Nephron progenitor cell (in vitro differentiated cells): ENCODE measurements around the gene SASH3.

Experiments
- DNase-seq: peaks from one replicate; pipeline ENCODE4 v3.0.0; 2021
- H3K27ac Mint-ChIP-seq: 2 replicates; pipeline ENCODE4 v1.8.0; 2021; ENCODE audit warnings: mild to moderate bottlenecking, moderate library complexity, mixed read lengths
- H3K27me3 Mint-ChIP-seq: 2 replicates; pipeline ENCODE4 v1.8.0; 2021; ENCODE audit warnings: mild to moderate bottlenecking, low read depth, mixed read lengths; ENCODE audit not compliant: poor library complexity
- H3K36me3 Mint-ChIP-seq: 2 replicates; pipeline ENCODE4 v1.8.0; 2021; ENCODE audit warnings: low read depth, mixed read lengths
- H3K4me1 Mint-ChIP-seq: 2 replicates; pipeline ENCODE4 v1.8.0; 2021; ENCODE audit warnings: mixed read lengths
- H3K4me3 Mint-ChIP-seq: 2 replicates; pipeline ENCODE4 v1.8.0; 2021; ENCODE audit warnings: mild to moderate bottlenecking, moderate library complexity, mixed read lengths
- H3K9me3 Mint-ChIP-seq: 2 replicates; pipeline ENCODE4 v1.8.0; 2021; ENCODE audit warnings: mild to moderate bottlenecking, moderate library complexity, mixed read lengths
- TF ChIP-seq, protein P1 (sequence below): fragments of 200-600 bp; sonication (generic); IDR thresholded peaks from 2 replicates; pipeline ENCODE4 v1.5.0; 2021; ENCODE audit warnings: antibody characterized with exemption

The SASH3 gene

DNA sequence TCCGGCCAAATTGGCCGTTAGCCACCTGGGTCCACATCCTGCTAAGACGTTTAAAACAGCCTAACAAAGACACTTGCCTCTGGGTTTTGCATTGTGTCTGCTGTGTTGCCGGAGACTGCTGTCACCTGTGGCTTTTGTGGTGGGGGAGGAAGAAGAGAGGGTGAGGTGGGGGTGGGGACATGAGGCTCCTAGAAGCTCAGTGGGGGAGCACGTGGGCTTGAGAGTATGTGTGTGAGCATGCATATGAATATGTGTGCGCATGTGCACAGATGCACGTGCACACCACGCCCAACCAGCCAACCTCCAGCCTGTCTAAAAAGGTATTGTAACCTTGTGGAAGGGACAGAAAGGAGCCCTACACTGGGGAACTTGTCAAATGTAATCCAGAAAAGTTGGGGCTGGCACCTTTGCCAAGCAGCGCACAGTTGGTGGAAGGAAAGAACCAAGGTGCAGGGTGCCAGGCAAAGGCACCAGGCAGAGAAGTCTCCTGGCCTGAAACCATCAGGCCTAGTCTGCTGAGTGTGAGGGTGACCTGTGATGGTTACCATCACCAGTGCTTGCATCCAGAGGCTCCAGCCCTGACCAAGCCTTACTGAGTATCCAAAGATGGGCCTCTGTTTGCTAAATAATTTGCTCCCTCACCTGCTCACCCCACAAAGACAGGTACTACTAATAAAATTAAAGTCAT, 10.1 kb upstream of the SASH3 start:
- DNase-seq: no peak
- no peaks in the 10 kb centered on the region for H3K4me1 Mint-ChIP-seq
- H3K27ac Mint-ChIP-seq: no peak overlapping the region
- peaks cover 8% of the 10 kb centered on the region for H3K27me3 Mint-ChIP-seq
- H3K36me3 Mint-ChIP-seq: no peaks in the 10 kb centered on the region
- H3K4me3 Mint-ChIP-seq: no peak overlapping the region
- TF ChIP-seq, protein P1, sequence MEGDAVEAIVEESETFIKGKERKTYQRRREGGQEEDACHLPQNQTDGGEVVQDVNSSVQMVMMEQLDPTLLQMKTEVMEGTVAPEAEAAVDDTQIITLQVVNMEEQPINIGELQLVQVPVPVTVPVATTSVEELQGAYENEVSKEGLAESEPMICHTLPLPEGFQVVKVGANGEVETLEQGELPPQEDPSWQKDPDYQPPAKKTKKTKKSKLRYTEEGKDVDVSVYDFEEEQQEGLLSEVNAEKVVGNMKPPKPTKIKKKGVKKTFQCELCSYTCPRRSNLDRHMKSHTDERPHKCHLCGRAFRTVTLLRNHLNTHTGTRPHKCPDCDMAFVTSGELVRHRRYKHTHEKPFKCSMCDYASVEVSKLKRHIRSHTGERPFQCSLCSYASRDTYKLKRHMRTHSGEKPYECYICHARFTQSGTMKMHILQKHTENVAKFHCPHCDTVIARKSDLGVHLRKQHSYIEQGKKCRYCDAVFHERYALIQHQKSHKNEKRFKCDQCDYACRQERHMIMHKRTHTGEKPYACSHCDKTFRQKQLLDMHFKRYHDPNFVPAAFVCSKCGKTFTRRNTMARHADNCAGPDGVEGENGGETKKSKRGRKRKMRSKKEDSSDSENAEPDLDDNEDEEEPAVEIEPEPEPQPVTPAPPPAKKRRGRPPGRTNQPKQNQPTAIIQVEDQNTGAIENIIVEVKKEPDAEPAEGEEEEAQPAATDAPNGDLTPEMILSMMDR: no peak
- H3K9me3 Mint-ChIP-seq: peaks cover 13% of the 10 kb centered on the region

DNA sequence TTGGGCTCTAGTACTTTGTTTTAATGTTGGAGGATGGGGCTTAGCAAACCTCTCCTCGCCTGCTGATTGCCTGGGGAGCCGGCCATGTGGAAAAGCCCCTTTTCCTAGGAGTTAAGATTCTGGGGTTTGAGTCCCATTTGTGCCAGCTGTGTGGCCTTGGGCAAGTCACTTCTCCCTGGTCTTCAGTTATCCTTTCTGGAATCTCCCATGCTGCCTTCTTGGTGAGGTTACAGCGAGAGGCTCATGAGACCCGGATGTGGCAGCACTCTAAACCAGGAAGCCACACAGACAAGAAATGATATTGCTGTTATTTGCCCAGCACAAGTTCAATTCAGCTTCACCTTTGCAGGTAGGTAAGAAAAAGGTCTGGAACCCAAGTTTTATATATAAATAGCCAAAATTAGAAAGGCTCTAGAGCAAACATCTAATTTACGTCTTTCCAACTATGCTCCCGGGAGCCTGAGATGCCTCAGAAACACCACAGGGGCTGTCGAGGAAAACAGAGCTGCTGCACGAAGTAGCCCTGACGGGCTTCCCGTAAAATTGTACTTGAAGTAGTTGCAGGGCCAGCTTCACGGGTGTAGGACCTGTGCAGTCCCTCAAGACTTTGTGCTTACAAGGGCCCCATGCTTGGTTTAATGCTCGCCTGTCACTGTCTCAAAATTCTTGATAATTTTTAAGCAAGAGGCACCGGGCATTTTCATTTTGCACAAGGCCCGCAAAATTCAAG, 8.3 kb upstream of the SASH3 start:
- Mint-ChIP-seq H3K36me3 (no peaks in the 10 kb centered on the region), H3K9me3 (peaks cover 12% of the 10 kb centered on the region), H3K4me3 (no peak overlapping the region), H3K27me3 (no peaks in the 10 kb centered on the region), H3K4me1 (no peaks in the 10 kb centered on the region), H3K27ac (no peak overlapping the region)
- no peak for DNase-seq
- TF ChIP-seq, protein P1: no peak

DNA sequence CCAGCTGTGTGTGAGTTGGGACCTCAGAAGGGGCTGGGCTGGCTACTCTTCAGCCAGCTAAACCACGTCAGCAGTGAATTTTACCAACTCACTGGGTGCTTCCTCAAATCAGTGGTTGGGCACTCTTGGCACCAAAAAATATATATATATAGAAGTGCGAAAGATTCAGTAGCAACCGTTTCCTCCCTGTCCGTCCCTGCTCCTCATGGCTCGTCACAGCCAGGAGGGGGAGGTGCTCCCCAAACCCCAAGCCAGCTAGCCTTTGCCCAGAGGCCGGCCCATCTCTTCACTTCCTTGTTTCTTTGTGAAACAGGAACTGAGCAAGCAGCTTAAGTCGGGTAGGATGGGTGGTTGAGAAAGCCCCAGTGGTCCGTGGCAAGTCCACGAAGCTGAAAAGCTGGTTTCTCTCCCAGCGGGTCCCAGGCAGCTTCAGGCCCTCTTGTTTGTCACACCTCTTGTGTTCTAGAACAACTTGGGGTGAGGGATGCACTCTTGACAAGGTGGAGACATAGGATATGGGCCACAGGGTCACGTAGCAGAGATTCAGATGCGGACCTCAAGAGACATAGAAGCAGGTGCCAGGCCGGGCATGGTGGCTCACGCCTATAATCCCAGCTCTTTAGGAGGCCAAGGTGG, 6.8 kb upstream of the SASH3 start:
- no peaks in the 10 kb centered on the region for H3K36me3 Mint-ChIP-seq
- TF ChIP-seq, protein P1: no peak
- H3K4me3 Mint-ChIP-seq: no peak overlapping the region
- peaks cover 8% of the 10 kb centered on the region for H3K9me3 Mint-ChIP-seq
- no peak overlapping the region for H3K27ac Mint-ChIP-seq
- DNase-seq: no peak
- H3K4me1 Mint-ChIP-seq: no peaks in the 10 kb centered on the region
- H3K27me3 Mint-ChIP-seq: no peaks in the 10 kb centered on the region

DNA sequence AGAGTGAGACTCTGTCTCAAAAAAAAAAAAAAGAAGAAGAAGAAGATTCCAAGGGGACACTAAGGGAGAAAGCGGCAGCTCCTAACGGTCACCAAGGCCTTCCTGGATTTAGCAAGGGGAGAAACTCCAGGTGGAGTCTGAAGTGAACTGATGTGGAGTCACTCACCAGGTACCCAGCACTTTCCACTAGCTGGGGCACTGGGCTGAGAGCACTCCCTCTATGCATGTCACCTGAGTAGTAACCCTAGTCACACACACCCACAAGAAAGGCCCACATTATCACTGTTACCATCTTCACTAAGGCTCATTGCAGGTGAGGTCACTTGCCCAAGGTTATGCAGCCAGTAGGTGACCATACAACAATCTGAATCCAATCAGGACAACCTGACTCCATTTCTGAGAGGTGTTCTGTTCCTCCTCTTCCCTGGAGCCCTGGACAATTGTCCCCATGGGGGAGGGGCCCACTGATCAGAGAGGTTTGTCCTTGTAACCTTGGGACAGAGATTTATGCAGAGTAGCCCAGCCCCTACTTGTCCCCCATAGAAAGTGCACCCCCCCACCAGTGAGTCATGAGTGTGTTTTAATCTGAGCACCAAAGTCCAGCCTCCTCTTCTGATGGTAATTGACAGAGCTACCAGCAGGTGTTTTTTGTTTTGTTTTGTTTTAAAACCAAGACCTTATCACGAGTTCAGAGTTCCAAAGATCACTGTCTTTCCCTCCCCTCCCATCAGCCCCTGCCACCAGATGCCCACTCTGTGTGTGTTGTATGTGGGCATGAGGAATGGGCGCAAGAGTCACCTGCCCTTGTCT, 5.9 kb upstream of the SASH3 start:
- no peaks in the 10 kb centered on the region for H3K36me3 Mint-ChIP-seq
- no peaks in the 10 kb centered on the region for H3K4me1 Mint-ChIP-seq
- no peak overlapping the region for H3K4me3 Mint-ChIP-seq
- no peak overlapping the region for H3K27ac Mint-ChIP-seq
- no peak for DNase-seq
- TF ChIP-seq, protein P1: no peak
- peaks cover 9% of the 10 kb centered on the region for H3K9me3 Mint-ChIP-seq
- no peaks in the 10 kb centered on the region for H3K27me3 Mint-ChIP-seq

DNA sequence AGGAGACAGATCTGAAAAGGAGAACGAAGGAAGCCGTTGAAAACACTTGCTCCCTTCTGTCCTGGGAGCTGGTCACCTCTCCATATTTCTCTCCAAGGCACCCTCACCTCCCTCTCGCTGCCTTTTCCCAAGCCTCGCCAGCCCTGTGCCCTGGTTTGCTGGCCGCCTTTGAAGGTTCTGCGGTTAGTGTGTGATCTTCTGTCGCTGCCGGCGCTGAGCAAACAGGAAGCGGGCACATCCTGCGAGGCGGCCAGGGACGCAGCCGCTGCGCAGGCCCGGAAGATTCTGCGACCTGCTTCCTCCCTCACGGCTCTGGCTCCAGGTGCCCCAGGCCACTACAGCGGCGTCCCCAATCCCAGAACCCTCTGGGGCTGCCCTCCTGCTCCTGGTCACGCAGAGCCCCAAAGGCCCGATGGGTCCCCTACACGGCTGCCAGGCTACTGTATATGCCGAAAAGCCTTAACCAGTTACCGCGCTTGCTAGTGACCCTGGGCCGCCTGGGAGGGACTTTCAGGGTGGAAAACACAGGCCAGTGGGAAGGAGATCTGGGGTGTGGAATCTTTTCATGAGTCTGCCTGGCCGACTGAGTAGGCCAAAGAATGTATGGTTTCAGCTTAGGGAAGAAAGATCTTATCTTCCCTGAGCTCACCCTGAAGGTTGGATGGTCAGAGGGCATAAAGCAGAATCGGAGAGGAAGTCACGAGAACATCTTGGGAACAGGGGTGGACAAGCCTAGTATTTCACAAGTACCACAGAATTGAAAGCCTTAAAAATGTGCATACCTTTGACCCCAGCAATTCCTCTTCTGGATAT, 2.3 kb upstream of the SASH3 start:
- Mint-ChIP-seq H3K27ac (peak overlapping the region; percentile 80), H3K36me3 (no peaks in the 10 kb centered on the region), H3K9me3 (peaks cover 14% of the 10 kb centered on the region), H3K4me1 (no peaks in the 10 kb centered on the region), H3K27me3 (no peaks in the 10 kb centered on the region), H3K4me3 (no peak overlapping the region)
- TF ChIP-seq, protein P1: no peak
- no peak for DNase-seq
